CD4-positive, CD25-positive, alpha-beta regulatory T cell (primary cell): ENCODE data around the gene HDAC8. TPM values are rescaled to one million over a fixed set of nuclear protein-coding genes. Genes with fewer than 3 reads are reported as not detected.

ENCODE experiments used
- ATAC-seq, 2 donors: fragments of 150-1000 bp; cut with Tn5 transposase; one replicate each; pipeline ENCODE4 v1.10.0; 2021; ENCODE audit warnings: low read depth in 2 of 2, moderate number of reproducible peaks in 2 of 2, moderate library complexity in 1 of 2
- DNase-seq, 3 donors: peaks; one replicate each; pipeline versions ENCODE4 v3.0.0 to v3.0.0-alpha.2; 2012 to 2022; ENCODE audit warnings: mixed read lengths in 1 of 3
- H3K27ac ChIP-seq: one replicate; pipeline ENCODE4 v1.7.0; 2013; ENCODE audit warnings: mild to moderate bottlenecking, low read length; ENCODE audit not compliant: insufficient read depth, poor library complexity, severe bottlenecking
- H3K27me3 ChIP-seq: one replicate; pipeline ENCODE4 v1.7.0; 2013; ENCODE audit warnings: low read length; ENCODE audit not compliant: control insufficient read depth, insufficient read depth
- H3K36me3 ChIP-seq: one replicate; pipeline ENCODE4 v1.7.0; 2013; ENCODE audit warnings: mild to moderate bottlenecking, low read length, moderate library complexity; ENCODE audit not compliant: control insufficient read depth, insufficient read depth
- H3K4me1 ChIP-seq: 2 replicates; pipeline ENCODE4 v1.7.0; 2013; ENCODE audit warnings: mild to moderate bottlenecking, low read length; ENCODE audit not compliant: insufficient read depth, control insufficient read depth, poor library complexity, severe bottlenecking
- H3K4me3 ChIP-seq: one replicate; pipeline ENCODE4 v1.7.0; 2013; ENCODE audit warnings: low read depth, mild to moderate bottlenecking, low read length, moderate library complexity
- H3K9me3 ChIP-seq, 2 experiments: 1 replicate in 1 of 2; 2 replicates in 1 of 2; pipeline ENCODE4 v1.7.0; 2013; ENCODE audit warnings: low read length in 2 of 2, mild to moderate bottlenecking in 1 of 2, moderate library complexity in 1 of 2; ENCODE audit not compliant: control insufficient read depth in 2 of 2
- H3K27ac Mint-ChIP-seq, 3 donors: one replicate each; pipeline ENCODE4 v1.8.0; 2020 to 2022; ENCODE audit warnings: mild to moderate bottlenecking in 3 of 3, mixed read lengths in 3 of 3, moderate library complexity in 2 of 3
- H3K27me3 Mint-ChIP-seq: one replicate; pipeline ENCODE4 v1.8.0; 2022; ENCODE audit warnings: mild to moderate bottlenecking, mixed read lengths
- H3K36me3 Mint-ChIP-seq: one replicate; pipeline ENCODE4 v1.8.0; 2020; ENCODE audit warnings: mixed read lengths
- H3K4me1 Mint-ChIP-seq, 4 donors: one replicate each; pipeline ENCODE4 v1.8.0; 2020 to 2022; ENCODE audit warnings: mixed read lengths in 4 of 4, mild to moderate bottlenecking in 1 of 4
- H3K4me3 Mint-ChIP-seq, 4 donors: one replicate each; pipeline ENCODE4 v1.8.0; 2020 to 2022; ENCODE audit warnings: mild to moderate bottlenecking in 4 of 4, mixed read lengths in 4 of 4, moderate library complexity in 3 of 4
- H3K9me3 Mint-ChIP-seq, 7 donors: one replicate each; pipeline ENCODE4 v1.8.0; 2020 to 2022; ENCODE audit warnings: mixed read lengths in 7 of 7, mild to moderate bottlenecking in 3 of 7, moderate library complexity in 2 of 7
- polyA plus RNA-seq, 4 donors: library from polyadenylated mRNA; unstranded; fragments of 300-500 nt; fragmentation: Illumina TruSeq; gene quantifications; one replicate each; pipeline ENCODE4 v1.2.3, GENCODE V29; 2021
- total RNA-seq: library from RNA; stranded (reverse); gene quantifications from one replicate; pipeline ENCODE4 v1.2.3, GENCODE V29; 2022

The HDAC8 gene
- total RNA-seq (21.7 TPM), polyA plus RNA-seq (10 to 100 TPM; 14.0 to 22.4 (median 16.1) TPM)

DNA sequence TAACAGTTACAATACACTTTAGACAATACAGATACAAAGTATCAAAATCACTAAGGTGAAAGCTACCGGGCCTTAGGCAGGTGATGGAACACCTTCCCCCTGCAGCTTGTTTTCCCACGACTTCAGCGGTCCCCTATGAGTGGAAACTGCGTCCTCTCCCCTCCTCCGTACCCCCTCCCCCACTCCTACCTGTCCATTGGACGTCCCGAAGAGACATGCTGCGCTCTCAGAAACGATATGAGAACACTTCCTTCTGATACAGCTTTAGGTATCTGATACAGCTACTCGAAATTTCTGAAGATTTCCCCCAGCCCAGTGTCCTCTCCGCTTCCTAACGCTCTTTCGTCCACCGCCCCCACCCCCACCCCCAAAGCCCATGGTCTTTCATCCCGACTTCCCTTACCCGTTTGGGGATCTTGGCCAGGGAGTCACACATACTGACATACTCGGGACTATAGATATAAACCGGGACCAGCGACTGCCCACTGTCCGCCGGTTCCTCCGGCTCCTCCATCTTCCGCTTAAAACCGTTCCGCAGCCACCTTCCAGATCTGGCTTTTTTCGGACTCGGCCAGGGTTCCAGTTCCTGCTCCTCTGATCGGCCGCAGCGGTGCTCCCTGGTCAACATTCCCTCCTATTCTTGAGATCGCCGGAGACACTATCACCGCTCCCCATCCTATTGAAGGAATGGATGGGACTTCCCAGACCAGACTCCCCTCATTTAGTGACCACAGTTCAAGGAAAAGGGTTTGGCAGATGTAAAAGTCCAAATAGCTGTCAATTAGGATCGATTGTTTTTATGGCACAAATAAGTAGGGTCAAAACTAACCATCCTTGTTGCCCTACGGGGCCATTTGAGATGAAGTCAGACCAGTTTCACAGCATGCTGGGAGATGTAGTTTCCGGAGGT is at the start of gene HDAC8:
Gene HDAC8, minus strand, starts transcription at position 596 of the 910 bp plus-strand sequence. Its CDS starts 82 bp downstream, at position 514.
- peaks cover 6% of the 10 kb centered on the region for H3K36me3 ChIP-seq
- peak; percentile 19 to 83 (median 53) for DNase-seq
- Mint-ChIP-seq H3K4me3 (peak within 1 kb of the TSS; percentile 90 to 96 (median 94)), H3K27me3 (peaks cover 4% of the 10 kb centered on the region), H3K36me3 (peaks cover 7% of the 10 kb centered on the region), H3K9me3 (no peaks in the 10 kb centered on the region), H3K27ac (peak within 1 kb of the TSS; percentile 87 to 96 (median 94)), H3K4me1 (peaks cover 2 to 14% (median 5%) of the 10 kb centered on the region in 4 donors)
- no peak within 1 kb of the TSS for H3K27ac ChIP-seq
- H3K4me3 ChIP-seq = peak within 1 kb of the TSS; percentile 96
- no peaks in the 10 kb centered on the region for H3K4me1 ChIP-seq
- no peaks in the 10 kb centered on the region for H3K27me3 ChIP-seq
- H3K9me3 ChIP-seq = no peaks in the 10 kb centered on the region
- peak; percentile 80 to 82 for ATAC-seq

DNA sequence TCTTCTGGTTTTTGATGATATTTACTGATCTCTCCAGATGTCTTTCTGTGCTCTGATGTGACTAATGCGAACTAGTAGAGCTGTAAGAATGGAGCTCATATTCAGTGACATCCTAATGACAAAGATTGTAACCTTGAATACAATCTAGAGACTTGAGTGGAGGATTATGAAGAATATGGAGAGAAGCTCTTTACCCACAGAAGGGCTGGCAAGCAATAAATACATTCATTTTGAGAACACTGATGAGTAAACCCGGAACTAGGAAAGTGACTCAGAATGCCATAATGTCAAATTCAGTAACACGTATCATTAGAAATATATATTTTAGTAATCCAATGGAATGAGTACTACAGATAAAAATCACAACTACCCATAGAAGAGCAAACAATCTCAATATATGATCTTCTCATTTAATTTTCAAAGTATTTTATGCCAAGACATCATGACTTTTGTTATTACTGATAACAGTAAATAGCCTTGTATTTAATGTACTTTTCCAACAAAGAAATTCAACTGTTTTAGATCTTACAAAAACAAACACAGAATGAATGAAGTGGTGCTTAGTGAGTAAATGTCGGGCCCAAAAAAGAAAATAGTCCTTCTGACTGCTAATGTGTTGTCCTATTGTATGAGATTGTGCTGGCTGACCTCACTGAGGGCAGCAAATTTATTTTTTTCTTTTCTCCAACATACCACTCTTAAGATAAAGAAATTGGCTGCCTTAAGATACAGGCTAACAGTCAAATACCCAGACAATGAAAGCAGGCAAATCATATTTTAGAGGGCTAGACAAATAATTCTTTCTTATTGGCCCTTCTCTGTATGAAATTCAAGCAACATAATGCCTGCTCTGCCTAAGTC is 49.2 kb upstream of the HDAC8 start:
- Mint-ChIP-seq H3K27me3 (no peaks in the 10 kb centered on the region), H3K4me3 (peak overlapping the region in 1 of 4 donors; percentile 38), H3K4me1 (peaks cover 0 to 14% (median 6%) of the 10 kb centered on the region in 4 donors), H3K9me3 (peaks cover 0 to 9% (median 0%) of the 10 kb centered on the region in 7 donors), H3K36me3 (no peaks in the 10 kb centered on the region), H3K27ac (no peak overlapping the region)
- Histone ChIP-seq H3K9me3 (no peaks in the 10 kb centered on the region), H3K27ac (no peak overlapping the region), H3K4me3 (no peak overlapping the region), H3K4me1 (no peaks in the 10 kb centered on the region), H3K27me3 (no peaks in the 10 kb centered on the region), H3K36me3 (no peaks in the 10 kb centered on the region)
- ATAC-seq (no peak), DNase-seq (peak in 1 of 3 donors; percentile 48)

DNA sequence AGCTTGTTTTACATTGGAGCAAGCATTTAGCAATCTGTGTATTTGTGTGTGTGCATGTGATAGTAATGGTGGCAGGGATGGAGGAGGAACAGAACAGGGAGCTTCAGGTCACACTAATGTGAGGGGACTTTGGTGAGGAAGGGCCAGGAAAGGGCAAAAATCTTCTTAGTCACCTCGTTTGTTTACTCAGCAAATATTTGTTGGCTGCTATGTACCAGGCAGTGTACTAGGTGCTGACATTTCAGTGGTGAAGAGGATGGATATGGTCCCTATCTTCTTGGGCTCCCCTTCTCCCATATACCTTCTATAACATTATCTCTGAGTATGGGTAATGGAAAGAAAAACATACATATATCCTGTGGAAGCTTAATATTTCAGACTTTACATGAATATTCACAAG is 48.5 kb upstream of the HDAC8 start:
- no peak overlapping the region for H3K4me3 ChIP-seq
- no peak for DNase-seq
- no peaks in the 10 kb centered on the region for H3K27me3 ChIP-seq
- H3K36me3 Mint-ChIP-seq = no peaks in the 10 kb centered on the region
- peaks cover 0 to 14% (median 6%) of the 10 kb centered on the region in 4 donors for H3K4me1 Mint-ChIP-seq
- H3K36me3 ChIP-seq = no peaks in the 10 kb centered on the region
- H3K4me1 ChIP-seq = no peaks in the 10 kb centered on the region
- ATAC-seq = no peak
- H3K4me3 Mint-ChIP-seq = peak overlapping the region in 1 of 4 donors; percentile 38
- no peaks in the 10 kb centered on the region for H3K9me3 ChIP-seq
- H3K27ac ChIP-seq = no peak overlapping the region
- H3K27ac Mint-ChIP-seq = peak overlapping the region in 2 of 3 donors; percentile 0 to 44
- H3K9me3 Mint-ChIP-seq = peaks cover 0 to 9% (median 0%) of the 10 kb centered on the region in 7 donors
- H3K27me3 Mint-ChIP-seq = no peaks in the 10 kb centered on the region

DNA sequence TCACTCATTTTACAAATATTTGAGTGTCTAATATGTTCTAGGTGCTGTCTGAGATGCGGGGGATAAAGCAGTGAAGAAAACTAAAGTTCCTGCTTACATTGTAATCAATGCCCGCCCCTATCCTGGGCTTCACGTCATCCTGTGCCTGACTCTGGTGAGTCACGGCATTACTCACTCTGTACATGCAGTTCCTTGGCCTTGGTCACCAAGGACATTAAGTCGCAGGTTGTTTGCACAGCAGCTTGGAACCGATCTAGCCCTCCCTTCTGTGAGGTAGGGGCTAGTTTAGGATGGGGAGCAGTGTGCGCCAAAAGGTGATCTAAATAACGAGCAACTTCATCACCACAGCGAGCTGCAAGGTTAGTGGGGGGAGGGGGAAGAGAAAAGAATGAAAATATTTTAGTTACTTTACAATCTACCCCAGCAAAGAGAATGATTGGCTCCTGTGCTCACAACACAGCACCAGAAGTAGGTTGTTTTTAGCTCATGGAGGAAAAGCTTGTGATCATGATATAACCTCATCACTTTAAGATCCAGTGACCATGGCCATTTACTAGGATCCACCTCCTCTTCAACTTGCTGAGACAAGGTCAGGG is 48.0 kb upstream of the HDAC8 start:
- Mint-ChIP-seq H3K4me3 (peak overlapping the region in 3 of 4 donors; percentile 29 to 64 (median 56)), H3K27ac (peak overlapping the region; percentile 0 to 49 (median 44)), H3K36me3 (no peaks in the 10 kb centered on the region), H3K4me1 (peaks cover 0 to 14% (median 6%) of the 10 kb centered on the region in 4 donors), H3K9me3 (peaks cover 0 to 9% (median 0%) of the 10 kb centered on the region in 7 donors), H3K27me3 (no peaks in the 10 kb centered on the region)
- Histone ChIP-seq H3K36me3 (no peaks in the 10 kb centered on the region), H3K9me3 (no peaks in the 10 kb centered on the region), H3K27ac (no peak overlapping the region), H3K4me3 (peak overlapping the region; percentile 48), H3K27me3 (no peaks in the 10 kb centered on the region), H3K4me1 (no peaks in the 10 kb centered on the region)
- ATAC-seq = peak; percentile 42 to 65
- DNase-seq = peak in 1 of 3 donors; percentile 23

DNA sequence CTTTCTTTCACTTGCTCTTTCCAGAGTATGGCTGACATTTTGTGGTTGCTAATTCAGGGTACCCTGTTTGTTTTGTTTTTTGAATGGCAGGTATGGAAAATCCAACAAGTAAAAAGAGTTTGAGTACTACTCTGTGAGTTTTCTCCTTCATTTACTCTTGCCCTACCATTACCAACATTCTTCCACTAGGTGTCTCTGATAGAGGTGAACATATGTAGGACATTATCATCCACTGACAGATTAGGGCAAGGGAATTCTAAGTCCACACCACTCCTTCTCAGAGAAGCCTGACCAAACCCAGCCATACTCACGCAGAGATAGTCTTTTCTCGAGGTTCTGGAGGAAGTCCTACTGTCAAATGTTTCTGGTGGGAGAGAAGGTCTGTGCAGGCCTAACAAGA is 36.7 kb upstream of the HDAC8 start:
- H3K27me3 Mint-ChIP-seq = no peaks in the 10 kb centered on the region

DNA sequence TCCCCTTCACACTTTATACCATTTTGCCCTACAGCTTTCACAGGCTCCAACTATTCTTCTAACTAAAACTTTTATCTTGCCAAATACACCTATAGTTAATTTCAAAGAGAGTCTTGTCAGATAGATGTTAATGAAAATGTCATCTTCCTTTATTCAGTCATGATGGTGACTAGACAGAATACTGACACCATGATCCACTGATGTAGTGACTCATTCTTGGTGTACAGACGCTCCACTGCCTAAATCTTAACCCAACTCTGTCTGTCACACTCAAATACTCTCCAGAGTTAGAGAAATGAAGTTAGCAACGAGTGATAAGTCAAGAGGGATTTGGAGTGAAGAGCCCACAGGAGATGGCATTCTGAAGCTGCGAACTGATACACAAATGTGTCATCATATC is 32.1 kb upstream of the HDAC8 start:
- H3K36me3 ChIP-seq = no peaks in the 10 kb centered on the region
- no peak overlapping the region for H3K4me3 ChIP-seq
- no peaks in the 10 kb centered on the region for H3K36me3 Mint-ChIP-seq
- no peaks in the 10 kb centered on the region for H3K4me1 ChIP-seq
- H3K9me3 ChIP-seq = no peaks in the 10 kb centered on the region
- H3K4me1 Mint-ChIP-seq = no peaks in the 10 kb centered on the region
- no peaks in the 10 kb centered on the region for H3K27me3 ChIP-seq
- no peak overlapping the region for H3K27ac ChIP-seq
- DNase-seq (no peak), ATAC-seq (no peak)
- no peak overlapping the region for H3K4me3 Mint-ChIP-seq
- no peak overlapping the region for H3K27ac Mint-ChIP-seq
- H3K27me3 Mint-ChIP-seq = no peaks in the 10 kb centered on the region
- peaks cover 0 to 2% (median 0%) of the 10 kb centered on the region in 7 donors for H3K9me3 Mint-ChIP-seq

More for the DNA sequence above, 36.7 kb upstream of the HDAC8 start:
- Histone ChIP-seq H3K9me3 (no peaks in the 10 kb centered on the region), H3K4me1 (no peaks in the 10 kb centered on the region), H3K4me3 (no peak overlapping the region), H3K27ac (no peak overlapping the region), H3K27me3 (no peaks in the 10 kb centered on the region), H3K36me3 (no peaks in the 10 kb centered on the region)
- H3K4me3 Mint-ChIP-seq = no peak overlapping the region
- no peaks in the 10 kb centered on the region for H3K9me3 Mint-ChIP-seq
- DNase-seq (peak in 1 of 3 donors; percentile 2), ATAC-seq (no peak)
- no peaks in the 10 kb centered on the region for H3K4me1 Mint-ChIP-seq
- H3K36me3 Mint-ChIP-seq = no peaks in the 10 kb centered on the region
- H3K27ac Mint-ChIP-seq = no peak overlapping the region

DNA sequence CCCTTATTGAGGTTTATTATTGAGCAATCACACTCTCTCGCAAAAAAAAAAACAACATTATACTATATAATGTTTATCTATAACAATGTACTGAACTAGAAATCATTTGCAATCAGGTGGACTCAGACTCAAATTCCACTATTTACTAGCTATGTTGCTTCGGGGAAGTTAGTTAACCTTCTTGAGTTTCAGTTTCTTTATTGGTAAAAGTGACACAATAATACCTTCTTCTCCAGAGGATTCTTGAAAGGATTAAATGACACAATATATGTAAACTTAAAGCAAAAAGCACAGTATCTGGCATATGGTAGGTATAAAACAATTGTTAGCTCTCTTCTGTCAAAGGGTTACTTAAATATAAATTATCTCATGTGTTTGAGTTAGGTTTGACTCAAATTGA is 31.5 kb upstream of the HDAC8 start:
- Mint-ChIP-seq H3K27ac (no peak overlapping the region), H3K4me1 (no peaks in the 10 kb centered on the region), H3K27me3 (no peaks in the 10 kb centered on the region), H3K36me3 (no peaks in the 10 kb centered on the region), H3K4me3 (no peak overlapping the region), H3K9me3 (peaks cover 0 to 2% (median 0%) of the 10 kb centered on the region in 7 donors)
- ATAC-seq = no peak
- Histone ChIP-seq H3K27ac (no peak overlapping the region), H3K4me3 (peak overlapping the region; percentile 26), H3K4me1 (no peaks in the 10 kb centered on the region), H3K9me3 (no peaks in the 10 kb centered on the region), H3K36me3 (no peaks in the 10 kb centered on the region), H3K27me3 (no peaks in the 10 kb centered on the region)
- peak in 1 of 3 donors; percentile 15 for DNase-seq
